Measurements from ENCODE around the gene DAB2. TPM values are rescaled to one million over a fixed set of nuclear protein-coding genes. Genes with fewer than 3 reads are reported as not detected.

The DAB2 gene
- total and polyA plus RNA-seq, 2 experiments from 2014 or later: 8.7 to 11.4 TPM

- H3K36me3 ChIP-seq: no peaks in the 10 kb centered on the region
- TF ChIP-seq CTCF (IDR thresholded peaks at IDR 0.05; ENCODE audit: low read depth, low read length): no peak
- H3K9me3 ChIP-seq (ENCODE audit: low read depth): no peaks in the 10 kb centered on the region
- no peak overlapping the region for H3K4me3 ChIP-seq
- H3K27ac ChIP-seq: no peak overlapping the region
- H3K27me3 ChIP-seq: no peaks in the 10 kb centered on the region
- peaks cover 7% of the 10 kb centered on the region for H3K4me1 ChIP-seq (ENCODE audit: low read depth)
- no peak for DNase-seq (ENCODE audit: low read depth in 1 of 2, low spot score in 1 of 2)
Observed at GRCh38 chr5:39413771-39414170, 11.0 kb downstream of the DAB2 start.

- no peak for TF ChIP-seq CTCF (IDR thresholded peaks at IDR 0.05; ENCODE audit: low read depth, low read length)
- no peaks in the 10 kb centered on the region for H3K36me3 ChIP-seq
- H3K27ac ChIP-seq: no peak overlapping the region
- no peaks in the 10 kb centered on the region for H3K27me3 ChIP-seq
- no peaks in the 10 kb centered on the region for H3K9me3 ChIP-seq (ENCODE audit: low read depth)
- H3K4me3 ChIP-seq: no peak overlapping the region
- peaks cover 7% of the 10 kb centered on the region for H3K4me1 ChIP-seq (ENCODE audit: low read depth)
- no peak for DNase-seq (ENCODE audit: low read depth in 1 of 2, low spot score in 1 of 2)
Observed at GRCh38 chr5:39412721-39413394, 11.9 kb downstream of the DAB2 start.

GRCh38 chr5:39411985-39412384 lies 12.8 kb downstream of the DAB2 start:
- no peak for DNase-seq (ENCODE audit: low read depth in 1 of 2, low spot score in 1 of 2)
- no peaks in the 10 kb centered on the region for H3K27me3 ChIP-seq

GRCh38 chr5:39411061-39411460 lies 13.7 kb downstream of the DAB2 start:
- peak in 1 of 2 donors; percentile 69 for DNase-seq (ENCODE audit: low read depth in 1 of 2, low spot score in 1 of 2)
- H3K4me3 ChIP-seq: no peak overlapping the region
- peaks cover 7% of the 10 kb centered on the region for H3K4me1 ChIP-seq (ENCODE audit: low read depth)
- no peaks in the 10 kb centered on the region for H3K9me3 ChIP-seq (ENCODE audit: low read depth)
- H3K36me3 ChIP-seq: no peaks in the 10 kb centered on the region
- no peak for TF ChIP-seq CTCF (IDR thresholded peaks at IDR 0.05; ENCODE audit: low read depth, low read length)
- no peak overlapping the region for H3K27ac ChIP-seq
- H3K27me3 ChIP-seq: no peaks in the 10 kb centered on the region

More at GRCh38 chr5:39411985-39412384, 12.8 kb downstream of the DAB2 start:
- H3K36me3 ChIP-seq: no peaks in the 10 kb centered on the region
- H3K4me1 ChIP-seq (ENCODE audit: low read depth): peaks cover 7% of the 10 kb centered on the region
- no peak overlapping the region for H3K27ac ChIP-seq
- no peaks in the 10 kb centered on the region for H3K9me3 ChIP-seq (ENCODE audit: low read depth)
- no peak for TF ChIP-seq CTCF (IDR thresholded peaks at IDR 0.05; ENCODE audit: low read depth, low read length)
- no peak overlapping the region for H3K4me3 ChIP-seq

GRCh38 chr5:39409033-39409432 lies 15.7 kb downstream of the DAB2 start:
- H3K9me3 ChIP-seq (ENCODE audit: low read depth): no peaks in the 10 kb centered on the region
- no peak overlapping the region for H3K4me3 ChIP-seq
- no peaks in the 10 kb centered on the region for H3K36me3 ChIP-seq
- H3K4me1 ChIP-seq (ENCODE audit: low read depth): peaks cover 7% of the 10 kb centered on the region
- no peak for DNase-seq (ENCODE audit: low read depth in 1 of 2, low spot score in 1 of 2)
- H3K27ac ChIP-seq: no peak overlapping the region
- TF ChIP-seq CTCF (IDR thresholded peaks at IDR 0.05; ENCODE audit: low read depth, low read length): no peak
- no peaks in the 10 kb centered on the region for H3K27me3 ChIP-seq
